Colonic mucosa (tissue), 4 donors: ENCODE data around the gene DIP2C. TPM values are rescaled to one million over a fixed set of nuclear protein-coding genes. Genes with fewer than 3 reads are reported as not detected.
A peak's percentile ranks its signal among the peaks of the same experiment; 100 is the strongest.
"Not testable (repeated sequence)": the region's sequence is repeated elsewhere in the genome, so short reads cannot be mapped to it uniquely, and the experiment has no call there.

Experiments used
- DNase-seq: peaks from one replicate; pipeline ENCODE4 v3.0.0-alpha.2; 2020
- H3K27ac ChIP-seq: fragments of 200-600 bp; one replicate; pipeline ENCODE4 v1.8.0; 2021
- H3K27me3 ChIP-seq: fragments of 200-600 bp; one replicate; pipeline ENCODE4 v1.8.0; 2021
- H3K36me3 ChIP-seq: fragments of 200-600 bp; one replicate; pipeline ENCODE4 v1.8.0; 2021
- H3K4me1 ChIP-seq: fragments of 200-600 bp; one replicate; pipeline ENCODE4 v1.8.0; 2021; ENCODE audit warnings: mild to moderate bottlenecking
- H3K4me3 ChIP-seq: fragments of 200-600 bp; one replicate; pipeline ENCODE4 v1.8.0; 2021
- H3K9ac ChIP-seq, 2 donors: one replicate each; pipeline ENCODE4 v1.7.0; 2013; ENCODE audit warnings: control low read depth in 2 of 2, low read depth in 2 of 2, low read length in 2 of 2
- H3K9me3 ChIP-seq: fragments of 200-600 bp; one replicate; pipeline ENCODE4 v1.8.0; 2021
- CTCF ChIP-seq: fragments of 200-600 bp; IDR thresholded peaks from one replicate; pipeline ENCODE4 v1.8.0; 2022; ENCODE audit warnings: antibody characterized with exemption, mild to moderate bottlenecking
- intact Hi-C: fragments of 100-400 bp; cut with DNase I; formaldehyde crosslinking; loops from one replicate; pipeline ENCODE4 v1.14.1; 2022
- total RNA-seq, 2 donors: library from RNA; stranded (reverse); fragmentation: NEBNext Ultra II Directional in 1 of 2; extraction: Animal tissue kit (Norgen Biotek cat#: 25700) in 1 of 2; gene quantifications; one replicate each; pipeline ENCODE4 v1.2.1, GENCODE V29; 2021
- donor health status: healthy.
- donor health status: DM: no; HTN: no; CAD: no.
- donor health status: DM: no; HTN: no; CAD: no.

DIP2C gene
- total RNA-seq, 2 donors from 2014 or later = 7.6 to 11.2 TPM

GRCh38 chr10:662223-662605, 27.3 kb downstream of the DIP2C start:
- DNase-seq = no peak
- no peak overlapping the region for H3K4me3 ChIP-seq
- H3K9ac ChIP-seq = peak overlapping the region in 1 of 2 donors; percentile 34
- H3K9me3 ChIP-seq = no peaks in the 10 kb centered on the region
- peaks cover 5% of the 10 kb centered on the region for H3K4me1 ChIP-seq
- intact Hi-C loops = loop anchor here (10.0 kb wide), 1 partner anchor 147 kb away; no protein-coding TSS in a partner anchor
- no peak for TF ChIP-seq CTCF
- H3K27ac ChIP-seq = no peak overlapping the region
- H3K27me3 ChIP-seq = no peaks in the 10 kb centered on the region
- no peaks in the 10 kb centered on the region for H3K36me3 ChIP-seq

GRCh38 chr10:661597-662222, 27.8 kb downstream of the DIP2C start:
- no peak for TF ChIP-seq CTCF
- Histone ChIP-seq H3K4me1 (peaks cover 5% of the 10 kb centered on the region), H3K4me3 (no peak overlapping the region), H3K36me3 (no peaks in the 10 kb centered on the region), H3K27ac (peak overlapping the region; percentile 32), H3K27me3 (no peaks in the 10 kb centered on the region), H3K9ac (peak overlapping the region; percentile 30 to 34), H3K9me3 (no peaks in the 10 kb centered on the region)
- DNase-seq = no peak
- intact Hi-C loops = loop anchor here (10.0 kb wide), 1 partner anchor 147 kb away; no protein-coding TSS in a partner anchor

GRCh38 chr10:660970-661596, 28.4 kb downstream of the DIP2C start:
- H3K36me3 ChIP-seq = no peaks in the 10 kb centered on the region
- peak overlapping the region; percentile 2 to 30 for H3K9ac ChIP-seq
- no peaks in the 10 kb centered on the region for H3K9me3 ChIP-seq
- intact Hi-C loops = loop anchor here (10.0 kb wide), 1 partner anchor 146 kb away; no protein-coding TSS in a partner anchor
- TF ChIP-seq CTCF = no peak
- peak; percentile 67 for DNase-seq
- H3K4me3 ChIP-seq = no peak overlapping the region
- H3K27ac ChIP-seq = peak overlapping the region; percentile 32
- H3K4me1 ChIP-seq = peaks cover 5% of the 10 kb centered on the region
- H3K27me3 ChIP-seq = no peaks in the 10 kb centered on the region

GRCh38 chr10:660413-660969, 29.0 kb downstream of the DIP2C start:
- DNase-seq = no peak
- no peaks in the 10 kb centered on the region for H3K27me3 ChIP-seq
- TF ChIP-seq CTCF = no peak
- H3K9me3 ChIP-seq = no peaks in the 10 kb centered on the region
- H3K27ac ChIP-seq = peak overlapping the region; percentile 32
- H3K4me3 ChIP-seq = no peak overlapping the region
- peaks cover 5% of the 10 kb centered on the region for H3K4me1 ChIP-seq
- H3K9ac ChIP-seq = no peak overlapping the region
- H3K36me3 ChIP-seq = no peaks in the 10 kb centered on the region
- intact Hi-C loops = loop anchor here (10.0 kb wide), 1 partner anchor 146 kb away; no protein-coding TSS in a partner anchor

- Histone ChIP-seq H3K4me1 (peaks cover 5% of the 10 kb centered on the region), H3K27me3 (no peaks in the 10 kb centered on the region), H3K9ac (no peak overlapping the region), H3K27ac (peak overlapping the region; percentile 22), H3K36me3 (no peaks in the 10 kb centered on the region), H3K9me3 (no peaks in the 10 kb centered on the region), H3K4me3 (no peak overlapping the region)
- intact Hi-C loops = loop anchor here (10.0 kb wide), 1 partner anchor 145 kb away; no protein-coding TSS in a partner anchor
- DNase-seq = no peak
- no peak for TF ChIP-seq CTCF
These were observed 29.8 kb downstream of the DIP2C start for GRCh38 chr10:659688-660141.

- H3K4me1 ChIP-seq, DNase-seq, H3K9ac ChIP-seq, H3K27me3 ChIP-seq, H3K36me3 ChIP-seq, H3K4me3 ChIP-seq, H3K9me3 ChIP-seq, intact Hi-C loops, H3K27ac ChIP-seq: not testable (repeated sequence)
These were observed 31.6 kb downstream of the DIP2C start for GRCh38 chr10:657816-658350.
